Umbilical cord (tissue), 2 donors: Measurements from ENCODE around the gene ITK. TPM values are rescaled to one million over a fixed set of nuclear protein-coding genes. Genes with fewer than 3 reads are reported as not detected.
"Not testable (repeated sequence)": the region's sequence is repeated elsewhere in the genome, so short reads cannot be mapped to it uniquely, and the experiment has no call there.

Experiments used
- DNase-seq: peaks from one replicate; pipeline ENCODE4 v3.0.0-alpha.2; 2015; ENCODE audit warnings: low spot score
- total RNA-seq: library from RNA; depleted of rRNA; stranded (reverse); fragments of >200 nt; gene quantifications from one replicate; pipeline ENCODE4 v1.2.3, GENCODE V29; 2014; ENCODE audit warnings: low replicate concordance; ENCODE audit not compliant: insufficient read depth

ITK gene
- total RNA-seq, 1 donor from 2014 or later, result 14.7 TPM

DNA sequence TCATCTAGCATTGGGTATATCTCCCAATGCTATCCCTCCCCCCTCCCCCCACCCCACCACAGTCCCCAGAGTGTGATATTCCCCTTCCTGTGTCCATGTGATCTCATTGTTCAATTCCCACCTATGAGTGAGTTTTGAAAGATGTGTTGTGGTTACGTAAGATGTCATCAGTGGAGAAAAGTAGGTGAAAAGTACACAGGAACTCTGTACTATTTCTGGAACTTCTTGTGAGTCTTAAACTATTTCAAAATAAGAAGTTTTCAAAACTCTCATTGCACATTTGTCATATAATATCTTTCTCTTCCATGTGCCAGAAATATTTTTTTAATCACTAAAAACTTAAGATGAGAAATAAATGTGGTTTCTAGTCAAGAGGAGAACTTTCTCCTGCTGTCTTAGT lies 30.0 kb downstream of the ITK start:
- not testable (repeated sequence) for DNase-seq

DNA sequence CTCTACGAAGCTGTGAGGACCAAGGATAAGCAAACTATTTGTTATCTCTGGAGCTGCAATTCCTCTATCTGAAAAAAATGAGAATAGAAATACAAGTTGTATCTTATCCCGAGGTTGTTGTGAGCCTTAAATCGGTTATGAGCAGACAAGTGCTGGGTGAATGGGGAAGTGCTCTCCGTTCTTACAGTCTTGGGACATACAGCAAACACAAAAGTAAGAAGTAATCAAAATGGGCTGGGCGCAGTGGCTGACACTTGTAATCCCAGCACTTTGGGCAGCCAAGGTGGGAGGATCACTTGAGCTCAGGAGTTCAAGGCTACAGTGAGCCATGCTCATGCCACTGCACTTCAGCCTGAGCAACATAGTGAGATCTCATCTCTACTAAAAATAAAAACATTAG lies 31.7 kb downstream of the ITK start:
- DNase-seq, result no peak

DNA sequence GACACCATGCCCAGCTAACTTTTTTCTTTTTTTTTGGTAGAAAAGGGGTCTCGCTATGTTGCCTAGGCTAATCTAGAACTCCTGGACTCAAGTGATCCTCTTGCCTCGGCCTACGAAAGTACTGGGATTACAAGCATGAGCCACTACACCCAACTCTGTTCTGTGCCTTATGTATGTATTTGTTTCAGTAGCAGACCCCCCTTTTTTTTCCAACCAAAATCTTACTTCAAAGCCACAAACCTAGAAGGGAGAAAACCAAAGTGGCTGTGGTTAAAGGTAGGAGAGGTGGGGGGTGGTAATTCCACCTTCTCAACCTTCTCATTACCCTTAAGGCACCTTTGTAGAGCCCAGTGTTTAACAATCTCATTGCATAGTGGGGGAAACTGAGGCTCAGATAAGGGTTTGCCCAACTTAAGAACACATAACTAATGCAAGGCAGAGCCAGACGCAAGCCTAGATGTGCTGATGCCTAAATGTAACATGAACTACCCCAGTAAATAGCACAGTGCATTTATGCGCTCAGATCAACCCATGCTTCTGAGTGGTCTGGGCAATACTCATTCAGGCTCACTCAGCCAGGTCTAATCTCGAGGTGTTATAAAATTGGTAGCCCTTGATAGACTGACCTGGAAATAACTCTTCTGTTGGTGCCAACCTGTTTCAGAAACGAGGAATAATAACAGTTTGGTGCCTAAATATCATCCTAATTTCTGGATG lies 33.0 kb downstream of the ITK start:
- no peak for DNase-seq

DNA sequence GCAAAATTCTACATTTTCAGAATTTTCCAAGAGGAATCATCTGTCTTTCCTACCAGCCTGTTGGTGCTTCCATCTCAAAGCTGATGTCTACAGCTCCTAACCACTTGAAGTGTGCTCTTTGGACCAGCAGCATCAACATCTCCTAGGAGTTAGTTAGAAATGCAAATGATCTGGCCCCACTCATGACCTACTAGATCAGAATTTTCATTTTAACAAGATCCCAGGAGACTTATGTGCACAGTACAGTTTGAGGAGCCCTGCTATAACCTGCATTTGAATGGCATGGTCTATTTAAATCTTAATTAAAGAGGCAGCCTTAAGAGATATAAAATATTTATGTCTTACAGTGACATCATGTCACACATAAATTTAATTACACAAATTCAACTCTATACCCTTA lies 33.8 kb downstream of the ITK start:
- DNase-seq, result no peak

DNA sequence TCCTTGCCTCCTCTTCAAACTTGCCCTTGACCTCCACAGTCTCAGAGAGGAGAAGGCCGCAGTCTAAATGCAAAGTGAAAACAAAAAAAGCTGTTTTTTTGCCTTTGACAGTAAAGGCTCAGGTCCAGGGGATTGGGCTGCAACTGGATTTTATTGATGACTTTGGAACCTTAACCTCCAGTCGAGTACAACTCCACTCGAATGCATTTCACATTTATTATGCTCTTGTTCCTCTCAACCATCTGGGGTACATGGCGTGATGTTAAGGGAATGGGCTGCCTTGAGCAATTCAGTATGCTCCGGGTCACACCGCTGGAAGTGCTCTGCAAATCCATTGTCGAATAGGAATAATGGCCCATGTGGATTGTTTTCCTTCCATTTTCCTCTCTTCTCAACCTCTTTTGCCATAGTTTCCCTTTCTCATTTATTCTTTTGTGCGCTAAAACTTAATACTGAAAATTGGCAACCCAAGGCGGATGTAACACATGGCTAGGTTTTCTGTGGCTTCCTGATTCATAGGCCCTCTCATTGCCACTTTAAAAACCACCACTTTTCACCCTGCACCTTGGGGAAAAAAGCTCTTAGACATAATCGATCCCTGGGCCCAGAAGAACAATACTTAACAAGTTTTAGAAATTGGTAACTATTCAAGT lies 34.3 kb downstream of the ITK start:
- no peak for DNase-seq

DNA sequence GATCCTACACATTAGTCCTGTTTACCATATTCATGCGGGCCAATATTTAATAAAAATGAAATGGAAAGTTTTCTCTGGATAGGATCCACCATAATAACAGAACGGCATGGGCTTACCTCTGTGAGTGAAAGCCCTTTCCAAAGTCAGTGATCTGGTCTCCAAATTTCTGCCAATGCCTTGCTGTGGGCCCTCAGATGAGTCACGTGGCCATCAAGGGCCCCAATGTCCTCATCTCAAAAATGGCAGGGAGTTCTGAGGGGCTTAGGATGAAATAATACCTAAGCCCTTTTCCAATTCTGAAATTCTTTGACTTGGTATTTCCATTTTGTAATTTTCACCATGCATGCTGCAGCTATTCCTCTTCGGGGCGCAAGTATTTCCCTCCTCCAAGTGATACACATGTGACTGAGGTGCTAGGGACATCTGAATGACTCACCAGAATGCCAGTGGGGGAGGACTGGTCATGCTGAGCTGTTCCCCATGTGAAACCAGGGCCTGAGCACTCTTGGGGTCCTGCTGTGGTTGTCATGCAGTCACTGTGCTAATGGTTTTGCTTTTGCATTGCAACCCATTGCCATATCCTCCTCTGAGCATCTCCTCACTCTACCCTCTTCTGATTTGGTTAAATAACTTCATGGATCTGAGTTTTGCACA lies 35.0 kb downstream of the ITK start:
- DNase-seq, result no peak

DNA sequence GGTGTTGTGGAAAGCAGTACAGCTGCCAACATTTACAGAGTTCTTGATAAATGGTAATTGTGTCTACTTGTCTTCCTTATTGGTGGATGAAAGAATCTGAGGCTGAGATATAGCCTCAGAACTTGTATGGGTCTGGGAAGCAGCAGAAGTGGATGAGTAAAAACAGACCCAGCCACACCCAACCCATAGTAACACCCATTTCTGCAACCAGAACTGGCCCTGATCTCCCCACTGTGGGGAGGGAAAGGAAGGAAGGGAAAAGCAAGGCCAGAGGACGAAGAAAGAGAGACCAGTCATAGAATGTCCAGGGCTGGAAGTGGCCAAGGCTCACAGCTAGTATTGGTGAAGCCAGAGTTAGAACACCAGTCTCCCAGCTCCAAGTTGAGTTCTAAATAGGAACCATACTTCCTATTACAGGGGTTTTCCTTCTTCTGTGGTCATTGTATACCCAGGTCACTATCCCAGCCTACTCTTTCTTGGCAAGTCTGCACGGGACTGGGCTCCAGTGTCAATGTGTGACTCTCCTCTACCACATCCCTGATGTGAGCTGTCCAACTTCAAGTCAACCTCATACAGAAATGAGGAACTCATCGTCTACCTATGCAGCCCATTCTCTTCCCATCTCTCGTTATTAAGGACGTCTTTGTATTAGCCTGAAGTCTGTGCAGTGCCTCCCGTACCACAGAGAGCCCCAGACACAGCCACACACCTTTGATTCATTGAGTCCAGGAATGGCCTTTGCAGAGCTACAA lies 35.9 kb downstream of the ITK start:
- DNase-seq, result peak; percentile 8

DNA sequence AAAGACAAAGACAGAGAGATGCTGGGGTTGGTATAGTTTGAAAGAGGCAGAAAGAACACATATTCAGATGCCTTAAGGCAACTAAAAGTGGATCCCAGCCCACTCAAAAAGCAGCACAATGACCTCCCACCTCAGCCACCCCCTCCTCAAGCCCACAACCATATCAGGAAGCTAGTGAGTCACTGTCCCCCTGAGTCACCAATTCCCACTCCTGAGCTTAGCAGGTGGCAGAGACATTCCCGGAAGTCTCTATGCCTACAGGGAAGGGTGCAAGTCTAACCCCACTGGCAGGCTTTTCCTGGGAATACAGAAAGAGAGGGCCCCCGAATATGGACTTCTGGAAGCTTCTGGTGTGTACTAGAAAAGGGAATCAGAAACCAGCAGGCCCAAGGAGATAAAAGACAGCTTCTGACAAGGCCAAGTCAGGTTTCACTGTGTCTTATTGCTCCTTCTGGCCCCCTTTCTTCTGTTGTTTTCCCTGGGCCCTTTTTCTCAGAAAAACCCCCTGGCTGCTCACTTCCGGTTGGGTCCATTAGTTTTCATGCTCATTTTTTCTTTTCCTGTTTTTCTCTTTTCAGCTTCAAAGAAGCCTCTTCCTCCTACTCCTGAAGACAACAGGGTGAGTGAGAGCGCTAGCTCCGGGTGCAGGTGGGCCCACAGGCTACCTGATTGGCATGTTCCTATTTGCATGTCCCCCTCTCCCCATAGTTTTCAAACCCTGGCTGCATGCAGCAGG lies 36.8 kb downstream of the ITK start:
- no peak for DNase-seq

DNA sequence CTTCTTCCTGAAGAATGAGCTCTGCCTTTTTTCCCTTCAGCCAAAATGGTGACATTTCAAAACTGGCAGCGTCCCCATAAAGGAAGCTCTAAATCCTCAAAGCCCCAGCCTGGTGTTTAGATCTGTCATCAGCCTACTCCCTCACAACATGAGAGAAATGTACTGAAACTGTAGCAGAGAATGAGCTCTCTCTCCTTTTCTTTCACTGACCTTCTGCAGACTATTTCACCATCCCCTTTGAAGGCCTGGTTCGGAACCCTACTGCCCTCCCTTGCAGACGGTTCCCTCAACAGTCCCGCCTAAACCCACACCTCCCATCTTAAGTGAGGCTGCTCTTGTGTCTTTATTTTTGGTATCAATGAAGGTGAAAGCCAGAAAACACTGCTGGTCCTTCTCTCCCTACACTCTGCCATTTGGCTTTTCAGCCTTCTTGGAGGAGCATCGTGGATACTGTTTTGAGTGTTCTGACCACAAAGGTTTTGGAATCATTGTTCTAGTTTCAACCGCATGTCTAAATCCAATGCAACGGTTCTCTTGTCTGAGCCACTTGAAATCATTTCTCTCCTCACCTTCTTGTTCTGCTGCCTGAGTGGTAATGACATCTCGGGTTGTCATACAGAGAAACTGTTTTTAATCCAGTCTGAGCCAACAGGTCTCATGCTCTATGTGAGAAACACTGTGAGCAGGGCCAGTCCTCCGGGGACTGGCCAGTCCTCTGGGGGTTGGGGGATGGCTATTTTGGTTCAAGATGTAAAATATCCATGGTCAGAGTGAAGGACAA lies 39.0 kb downstream of the ITK start:
- peak; percentile 96 for DNase-seq

DNA sequence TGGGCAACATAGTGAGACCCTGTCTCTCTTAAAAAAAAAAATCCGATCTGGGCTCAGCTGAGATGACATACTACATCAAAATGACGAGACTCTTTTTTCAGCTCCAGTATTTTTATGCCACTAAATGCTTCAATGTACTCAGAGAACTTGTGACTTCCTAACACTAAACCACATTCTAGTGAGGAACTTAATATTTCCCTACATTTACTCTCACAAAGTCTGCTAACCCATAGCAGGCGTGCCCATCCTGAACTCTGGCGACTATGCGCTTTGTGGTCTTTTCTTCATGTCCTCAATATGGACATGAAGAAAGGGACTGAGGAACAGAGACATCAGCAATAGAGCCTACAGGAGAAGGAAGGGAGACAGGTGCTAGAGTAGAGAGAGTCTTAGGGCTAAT lies 41.3 kb downstream of the ITK start:
- no peak for DNase-seq

DNA sequence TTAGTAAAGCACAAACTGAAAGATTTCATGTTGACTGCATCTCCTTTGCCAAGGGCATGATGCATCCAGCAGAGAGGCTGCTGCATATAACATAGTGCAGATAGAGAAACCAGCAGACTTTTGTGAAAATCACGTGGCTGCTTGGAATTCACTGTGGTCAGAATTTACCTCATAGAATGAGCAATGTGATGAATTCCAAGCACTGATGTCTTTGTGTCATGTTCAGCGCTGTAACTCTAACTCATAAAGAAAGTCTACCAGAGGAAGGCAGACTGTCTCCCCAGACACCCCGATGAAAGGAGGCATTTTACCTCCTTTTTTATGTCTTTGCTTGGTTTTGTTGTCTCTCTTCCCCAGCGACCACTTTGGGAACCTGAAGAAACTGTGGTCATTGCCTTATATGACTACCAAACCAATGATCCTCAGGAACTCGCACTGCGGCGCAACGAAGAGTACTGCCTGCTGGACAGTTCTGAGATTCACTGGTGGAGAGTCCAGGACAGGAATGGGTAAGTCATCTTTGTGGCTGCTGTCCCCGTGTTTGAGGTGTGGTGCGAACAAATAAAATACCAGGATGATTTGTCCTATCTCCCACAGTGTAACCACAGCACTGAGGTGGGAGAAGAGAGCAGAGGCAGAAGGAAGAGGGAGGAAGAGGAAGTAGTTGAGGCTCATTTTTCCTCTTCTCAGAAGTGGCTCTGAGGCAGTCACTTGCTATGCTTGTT lies 42.0 kb downstream of the ITK start:
- peak; percentile 51 for DNase-seq

DNA sequence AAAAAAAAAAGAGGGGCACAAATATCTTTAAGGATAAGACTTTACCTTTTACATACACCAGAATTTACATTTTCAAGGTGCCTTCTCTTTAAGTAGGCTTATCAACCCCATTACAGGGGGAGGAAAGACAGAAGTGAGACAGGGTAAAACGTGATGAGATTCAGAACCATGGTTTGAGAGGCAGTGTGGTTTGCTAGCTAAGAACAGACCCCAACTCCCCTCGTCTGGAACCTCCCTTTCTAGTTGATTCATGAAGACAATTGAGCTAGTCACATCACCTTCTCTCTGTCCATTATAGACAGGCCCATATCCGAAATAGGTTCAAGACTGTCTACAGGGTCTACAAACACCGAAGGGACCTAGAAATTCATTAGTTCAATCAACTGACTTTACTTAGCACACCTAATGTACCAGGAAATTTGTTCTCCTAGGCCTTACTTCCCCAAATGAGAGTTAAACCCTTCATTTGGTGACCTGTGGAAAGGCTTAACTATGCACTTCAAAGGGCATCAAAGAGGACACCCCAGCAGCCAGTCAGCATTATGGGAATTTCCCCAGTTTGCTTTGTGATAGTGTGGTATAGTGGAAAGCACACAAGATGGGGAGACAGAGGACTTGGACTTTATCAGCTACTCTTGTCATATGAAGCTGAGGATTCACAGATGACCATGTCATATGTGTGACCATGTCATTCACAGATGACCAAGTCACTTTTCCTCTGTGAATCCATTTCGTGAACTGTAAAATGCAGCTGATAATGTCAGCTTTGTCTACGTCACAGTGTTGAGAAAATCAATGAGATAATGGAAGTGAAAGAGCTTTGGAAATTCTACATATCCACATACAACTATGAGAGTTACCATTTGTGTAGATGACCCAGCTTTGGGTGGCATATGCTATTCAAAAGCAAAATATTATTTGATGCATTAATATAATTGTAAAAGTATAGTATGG lies 45.1 kb downstream of the ITK start:
- DNase-seq, result no peak

DNA sequence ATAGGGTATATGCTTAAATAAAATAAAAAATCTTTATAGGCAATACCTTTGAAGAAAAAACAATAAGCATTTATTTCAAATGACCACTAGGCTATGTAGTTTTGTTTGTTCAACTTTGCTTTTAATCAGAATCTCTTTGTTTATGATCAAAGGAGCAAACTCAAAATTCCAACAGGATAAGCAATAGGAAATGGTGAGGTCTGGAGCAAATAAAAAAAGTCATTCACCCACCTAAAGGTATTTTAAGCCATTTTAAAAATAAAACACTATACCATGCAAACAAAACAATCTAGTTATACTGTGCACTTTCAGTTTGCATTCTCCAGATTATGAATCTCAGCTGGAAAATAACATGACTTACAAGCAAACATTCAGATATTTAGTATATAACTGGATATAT lies 50.0 kb downstream of the ITK start:
- DNase-seq, result no peak

DNA sequence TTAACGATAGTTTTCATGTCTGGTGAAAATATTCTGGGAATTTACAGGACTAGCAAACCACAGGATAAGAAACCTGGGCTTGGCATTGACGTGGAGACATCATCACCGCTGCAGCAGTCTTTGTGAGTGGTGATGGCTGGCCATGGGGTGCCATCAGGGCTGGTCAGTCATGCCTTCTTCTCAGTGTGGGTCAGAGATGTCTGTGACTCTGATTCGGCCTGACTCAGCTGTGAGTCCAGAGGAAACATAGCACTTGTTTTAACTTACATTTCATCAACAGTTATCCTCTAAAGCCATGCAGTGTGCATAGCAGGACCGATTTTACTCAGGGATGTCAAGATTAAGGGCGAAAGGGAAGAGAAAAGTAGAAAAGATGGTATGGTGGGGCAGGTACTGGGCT lies 52.1 kb downstream of the ITK start:
- no peak for DNase-seq

DNA sequence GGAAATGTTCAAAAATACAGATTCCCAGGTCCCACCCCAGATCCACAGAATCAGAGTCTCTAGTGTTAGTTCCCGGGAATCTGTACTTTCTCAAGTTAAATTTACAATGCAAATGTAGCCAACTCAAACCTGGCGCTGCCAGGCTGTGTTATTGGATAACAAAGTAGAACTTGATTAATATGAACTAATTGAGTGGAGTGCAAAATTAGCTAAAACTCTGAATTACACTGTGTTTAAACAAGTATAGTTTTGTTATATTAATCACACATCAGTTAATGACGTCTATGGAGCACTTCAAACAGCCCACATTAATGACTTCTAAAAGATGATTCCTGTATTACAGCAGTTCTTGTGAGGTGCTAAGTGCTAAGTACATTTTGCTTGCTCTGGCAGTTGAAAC lies 52.9 kb downstream of the ITK start:
- no peak for DNase-seq

DNA sequence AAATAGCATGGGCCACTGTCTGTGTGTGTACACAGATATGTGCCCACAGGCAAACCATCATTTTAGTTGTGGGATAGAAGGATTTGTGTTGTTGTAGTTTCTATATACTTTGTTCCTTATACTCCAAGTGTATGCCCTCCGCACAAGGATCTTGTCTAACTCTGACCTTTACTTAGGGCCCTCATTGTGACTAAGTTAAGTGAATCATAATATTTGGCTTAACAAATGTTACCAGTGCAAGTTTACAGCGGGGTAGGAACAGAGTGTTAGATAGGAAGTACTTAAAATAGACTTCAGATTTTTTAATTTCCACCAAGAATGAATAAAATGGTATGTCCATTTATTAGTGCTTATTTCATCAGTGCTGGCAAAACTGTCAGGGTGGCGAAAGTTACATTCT lies 55.8 kb downstream of the ITK start:
- DNase-seq, result no peak

DNA sequence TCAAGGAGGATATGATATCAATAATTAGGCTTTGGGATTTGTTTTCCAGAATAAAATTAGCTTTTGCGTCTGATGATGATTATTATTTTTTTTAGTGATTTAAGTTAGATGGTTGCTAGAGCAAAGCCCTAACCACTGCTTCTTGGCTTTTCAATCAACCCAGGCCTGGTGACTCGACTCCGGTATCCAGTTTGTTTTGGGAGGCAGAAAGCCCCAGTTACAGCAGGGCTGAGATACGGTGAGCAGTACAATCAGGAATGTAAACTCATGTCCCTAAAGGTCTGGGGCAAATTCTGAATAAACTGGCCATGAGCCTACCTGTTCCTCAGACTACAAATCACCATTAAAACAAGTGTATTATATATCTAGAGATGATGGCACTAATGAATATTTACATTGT lies 60.8 kb downstream of the ITK start:
- DNase-seq, result no peak

DNA sequence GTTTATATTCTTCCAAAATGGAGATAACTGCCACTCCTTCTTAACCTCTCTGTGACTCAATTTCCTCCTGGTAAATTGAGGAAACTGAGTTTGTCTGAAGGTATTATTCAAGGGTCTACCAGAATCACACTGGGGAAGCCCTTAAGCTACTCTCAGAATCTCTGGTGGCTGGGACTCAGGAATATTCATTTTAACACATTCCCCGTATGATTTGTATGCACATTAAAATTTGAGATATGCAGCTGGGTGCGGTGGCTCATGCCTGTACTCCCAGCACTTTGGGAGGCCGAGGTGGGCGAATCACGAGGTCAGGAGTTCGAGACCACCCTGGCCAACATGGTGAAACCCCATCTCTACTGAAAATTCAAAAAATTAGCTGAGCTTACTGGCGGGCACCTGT lies 64.1 kb downstream of the ITK start:
- DNase-seq, result not testable (repeated sequence)

DNA sequence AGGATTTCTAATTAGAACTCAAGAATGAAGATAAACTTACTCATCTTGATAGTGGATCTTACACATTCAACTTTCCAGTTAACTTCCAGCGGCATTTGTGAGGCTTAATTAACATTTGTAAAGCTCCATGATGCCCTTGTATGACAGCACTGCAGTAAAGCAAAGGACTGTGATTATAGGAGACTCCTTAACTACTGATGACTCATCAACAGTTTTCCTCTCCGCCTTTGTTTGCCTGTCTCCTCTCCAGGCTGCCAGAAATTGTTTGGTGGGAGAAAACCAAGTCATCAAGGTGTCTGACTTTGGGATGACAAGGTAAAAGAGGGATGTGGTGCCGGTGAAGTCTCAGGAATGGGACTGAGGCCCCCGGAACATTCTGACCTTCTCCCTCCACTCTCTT lies 64.8 kb downstream of the ITK start:
- DNase-seq, result no peak
